RWPE2 (cell line): ENCODE results near the gene BORCS6.

Experiments used
- ATAC-seq: fragments of 200-7000 bp; cut with Tn5 transposase; 3 replicates; pipeline ENCODE4 v1.9.1; 2021; ENCODE audit warnings: low read depth
- DNase-seq: peaks from one replicate; pipeline ENCODE4 v3.0.0-alpha.2; 2020; ENCODE audit warnings: low spot score
- H3K27ac ChIP-seq: fragments of 450-650 bp; 2 replicates; pipeline ENCODE4 v1.5.1; 2017; ENCODE audit warnings: mild to moderate bottlenecking; ENCODE audit not compliant: poor library complexity, severe bottlenecking
- H3K27me3 ChIP-seq: fragments of 250-450 bp; sonication (Bioruptor Pico); 2 replicates; pipeline ENCODE4 v1.5.1; 2021; ENCODE audit warnings: mild to moderate bottlenecking, moderate library complexity; ENCODE audit not compliant: insufficient read depth, poor library complexity, severe bottlenecking
- H3K36me3 ChIP-seq: fragments of 250-450 bp; sonication (Bioruptor Pico); 2 replicates; pipeline ENCODE4 v1.5.1; 2020; ENCODE audit warnings: low read depth, mild to moderate bottlenecking, moderate library complexity
- H3K4me1 ChIP-seq: fragments of 250-450 bp; sonication (Bioruptor Pico); 2 replicates; pipeline ENCODE4 v1.5.1; 2021; ENCODE audit warnings: mild to moderate bottlenecking, moderate library complexity; ENCODE audit not compliant: insufficient read depth, poor library complexity, severe bottlenecking
- H3K4me3 ChIP-seq: fragments of 250-450 bp; sonication (Bioruptor Pico); 2 replicates; pipeline ENCODE4 v1.5.1; 2021; ENCODE audit warnings: mild to moderate bottlenecking, moderate library complexity; ENCODE audit not compliant: severe bottlenecking
- H3K9me3 ChIP-seq: fragments of 250-450 bp; sonication (Bioruptor Pico); 2 replicates; pipeline ENCODE4 v1.5.1; 2021; ENCODE audit warnings: mild to moderate bottlenecking, moderate library complexity; ENCODE audit not compliant: severe bottlenecking
- TF ChIP-seq, protein P1 (sequence below): fragments of 450-650 bp; IDR thresholded peaks from one replicate; pipeline ENCODE4 v1.5.1; 2017; ENCODE audit warnings: mild to moderate bottlenecking, moderate library complexity; ENCODE audit not compliant: poor library complexity, severe bottlenecking

The BORCS6 gene

GRCh38 chr17:8152112-8152775 lies 37.7 kb downstream of the BORCS6 start, which contains the start of gene PER1:
PER1 (minus strand) TSS chr17:8152404; CDS start chr17:8150706, 1,698 bp downstream.
- peak; percentile 97 for DNase-seq
- ATAC-seq = peak; percentile 50
- Histone ChIP-seq H3K27me3 (no peaks in the 10 kb centered on the region), H3K4me3 (peak within 1 kb of the TSS; percentile 44), H3K36me3 (peaks cover 80% of the 10 kb centered on the region), H3K27ac (peak within 1 kb of the TSS; percentile 98), H3K9me3 (no peaks in the 10 kb centered on the region), H3K4me1 (peaks cover 16% of the 10 kb centered on the region)
- TF ChIP-seq, protein P1, sequence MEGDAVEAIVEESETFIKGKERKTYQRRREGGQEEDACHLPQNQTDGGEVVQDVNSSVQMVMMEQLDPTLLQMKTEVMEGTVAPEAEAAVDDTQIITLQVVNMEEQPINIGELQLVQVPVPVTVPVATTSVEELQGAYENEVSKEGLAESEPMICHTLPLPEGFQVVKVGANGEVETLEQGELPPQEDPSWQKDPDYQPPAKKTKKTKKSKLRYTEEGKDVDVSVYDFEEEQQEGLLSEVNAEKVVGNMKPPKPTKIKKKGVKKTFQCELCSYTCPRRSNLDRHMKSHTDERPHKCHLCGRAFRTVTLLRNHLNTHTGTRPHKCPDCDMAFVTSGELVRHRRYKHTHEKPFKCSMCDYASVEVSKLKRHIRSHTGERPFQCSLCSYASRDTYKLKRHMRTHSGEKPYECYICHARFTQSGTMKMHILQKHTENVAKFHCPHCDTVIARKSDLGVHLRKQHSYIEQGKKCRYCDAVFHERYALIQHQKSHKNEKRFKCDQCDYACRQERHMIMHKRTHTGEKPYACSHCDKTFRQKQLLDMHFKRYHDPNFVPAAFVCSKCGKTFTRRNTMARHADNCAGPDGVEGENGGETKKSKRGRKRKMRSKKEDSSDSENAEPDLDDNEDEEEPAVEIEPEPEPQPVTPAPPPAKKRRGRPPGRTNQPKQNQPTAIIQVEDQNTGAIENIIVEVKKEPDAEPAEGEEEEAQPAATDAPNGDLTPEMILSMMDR = no peak

GRCh38 chr17:8151641-8152111 lies 38.3 kb downstream of the BORCS6 start:
- H3K27me3 ChIP-seq = no peaks in the 10 kb centered on the region
- DNase-seq (no peak), ATAC-seq (no peak)
- peaks cover 86% of the 10 kb centered on the region for H3K36me3 ChIP-seq
- TF ChIP-seq, protein P1 = no peak
- H3K4me3 ChIP-seq = peak overlapping the region; percentile 44
- H3K27ac ChIP-seq = peak overlapping the region; percentile 98
- peaks cover 16% of the 10 kb centered on the region for H3K4me1 ChIP-seq
- H3K9me3 ChIP-seq = no peaks in the 10 kb centered on the region

DNA sequence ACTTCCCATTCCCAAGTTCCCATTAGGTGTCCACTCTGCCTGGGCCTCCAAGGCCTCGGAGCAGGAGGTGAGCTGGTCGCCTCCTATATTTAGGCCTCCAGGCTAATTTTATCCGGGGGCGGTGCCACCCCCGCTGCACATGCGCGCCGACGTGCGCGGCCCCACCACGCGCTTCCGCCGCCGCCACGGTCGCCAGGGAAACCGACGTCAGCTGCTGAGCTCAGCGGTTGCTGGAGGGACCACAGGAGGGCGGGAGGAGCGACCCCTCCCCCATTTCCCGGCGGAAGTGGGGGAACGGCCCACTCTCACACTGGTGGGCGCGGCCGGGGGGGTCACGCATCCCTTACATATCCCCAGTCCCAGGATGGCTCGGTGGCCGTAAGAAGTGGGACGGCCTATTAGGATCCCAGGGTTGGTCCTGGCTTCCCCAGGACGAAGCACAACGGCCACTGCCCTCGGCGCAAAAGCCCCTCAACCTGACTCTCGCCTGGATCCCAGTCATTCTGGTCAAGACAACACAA lies 38.8 kb downstream of the BORCS6 start:
- Histone ChIP-seq H3K4me1 (peaks cover 16% of the 10 kb centered on the region), H3K27ac (peak overlapping the region; percentile 98), H3K9me3 (no peaks in the 10 kb centered on the region), H3K27me3 (no peaks in the 10 kb centered on the region), H3K4me3 (peak overlapping the region; percentile 44), H3K36me3 (peaks cover 91% of the 10 kb centered on the region)
- ATAC-seq (no peak), DNase-seq (no peak)
- TF ChIP-seq, protein P1 = no peak

DNA sequence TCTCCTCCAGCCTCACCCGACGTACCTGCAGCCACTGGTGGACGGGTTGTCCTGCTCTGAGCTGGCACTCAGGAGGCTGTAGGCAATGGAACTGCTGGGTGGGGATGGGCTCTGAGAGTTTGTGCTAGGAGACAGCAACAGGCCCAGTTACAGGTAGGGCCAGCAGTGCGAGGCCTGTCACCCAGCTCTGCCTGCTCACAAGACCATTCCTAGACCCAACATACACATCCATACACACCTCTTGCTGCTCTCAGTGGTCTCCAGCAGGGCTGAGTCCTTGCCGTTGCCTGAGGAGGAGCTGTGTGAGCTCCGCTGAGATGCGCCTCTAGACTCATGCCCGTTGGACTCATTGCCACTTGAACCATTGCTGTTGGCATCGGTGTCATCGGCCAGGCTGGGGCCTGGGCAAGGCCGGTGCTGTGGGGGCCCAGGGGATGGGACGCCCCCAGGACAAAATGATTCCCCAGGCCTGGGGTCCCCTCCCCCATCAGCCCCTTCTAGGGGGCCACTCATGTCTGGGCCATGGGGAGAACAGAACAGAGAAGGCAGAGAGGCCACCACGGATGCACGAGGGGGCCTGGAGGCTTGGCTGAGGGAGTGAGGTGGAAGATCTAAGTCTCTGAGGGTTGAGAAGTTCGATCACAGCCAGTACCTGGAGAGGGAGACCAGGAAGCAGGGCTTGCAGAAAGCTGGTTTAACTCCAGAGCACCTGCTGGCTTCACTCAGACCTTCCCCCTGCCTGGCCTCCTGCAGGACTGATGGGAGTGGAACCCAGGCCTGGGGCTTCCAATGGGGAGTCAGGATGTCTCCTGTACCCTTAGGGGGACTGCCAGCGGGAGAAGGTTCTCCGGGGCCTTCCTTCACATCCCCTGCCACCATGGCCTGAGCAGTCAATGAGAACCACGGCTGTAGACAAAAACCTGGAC lies 39.5 kb downstream of the BORCS6 start:
- Histone ChIP-seq H3K4me3 (peak overlapping the region; percentile 44), H3K27me3 (no peaks in the 10 kb centered on the region), H3K4me1 (peaks cover 16% of the 10 kb centered on the region), H3K9me3 (no peaks in the 10 kb centered on the region), H3K27ac (peak overlapping the region; percentile 98), H3K36me3 (peaks cover 94% of the 10 kb centered on the region)
- no peak for ATAC-seq
- TF ChIP-seq, protein P1 = no peak
- DNase-seq = no peak
